Upper lobe of right lung (tissue), 1 donor: Measurements from ENCODE around the gene DPH2. TPM values are rescaled to one million over a fixed set of nuclear protein-coding genes. Genes with fewer than 3 reads are reported as not detected.

ENCODE experiments used
- ATAC-seq: fragments of 200-7000 bp; cut with Tn5 transposase; one replicate; pipeline ENCODE4 v1.9.1; 2020; ENCODE audit warnings: mild to moderate bottlenecking, moderate library complexity
- DNase-seq: peaks from one replicate; pipeline ENCODE4 v3.0.0-alpha.2; 2020
- H3K27ac ChIP-seq: fragments of 200-600 bp; one replicate; pipeline ENCODE4 v1.8.0; 2022
- H3K27me3 ChIP-seq: fragments of 200-600 bp; one replicate; pipeline ENCODE4 v1.8.0; 2022; ENCODE audit warnings: mild to moderate bottlenecking
- H3K36me3 ChIP-seq: fragments of 200-600 bp; one replicate; pipeline ENCODE4 v1.8.0; 2022
- H3K4me1 ChIP-seq: fragments of 200-600 bp; one replicate; pipeline ENCODE4 v1.8.0; 2022
- H3K4me3 ChIP-seq: fragments of 200-600 bp; one replicate; pipeline ENCODE4 v1.8.0; 2022; ENCODE audit warnings: mild to moderate bottlenecking
- H3K9me3 ChIP-seq: fragments of 200-600 bp; one replicate; pipeline ENCODE4 v1.8.0; 2022
- intact Hi-C: fragments of 100-400 bp; cut with DNase I; formaldehyde crosslinking; loops from one replicate; pipeline ENCODE4 v1.11.0; 2022
- total RNA-seq: library from RNA; stranded (reverse); fragmentation: NEBNext Ultra II Directional; extraction: Animal tissue kit (Norgen Biotek cat#: 25700); gene quantifications from one replicate; pipeline ENCODE4 v1.2.1, GENCODE V29; 2021
- TF ChIP-seq, protein P1 (sequence below): fragments of 200-600 bp; IDR thresholded peaks from one replicate; pipeline ENCODE4 v1.8.0; 2022; ENCODE audit warnings: antibody characterized with exemption
- donor health status: DM: no; HTN: yes; CAD: no; lungs with severe emphysema.

Gene DPH2
- total RNA-seq, 1 donor from 2014 or later = 18.8 TPM

DNA sequence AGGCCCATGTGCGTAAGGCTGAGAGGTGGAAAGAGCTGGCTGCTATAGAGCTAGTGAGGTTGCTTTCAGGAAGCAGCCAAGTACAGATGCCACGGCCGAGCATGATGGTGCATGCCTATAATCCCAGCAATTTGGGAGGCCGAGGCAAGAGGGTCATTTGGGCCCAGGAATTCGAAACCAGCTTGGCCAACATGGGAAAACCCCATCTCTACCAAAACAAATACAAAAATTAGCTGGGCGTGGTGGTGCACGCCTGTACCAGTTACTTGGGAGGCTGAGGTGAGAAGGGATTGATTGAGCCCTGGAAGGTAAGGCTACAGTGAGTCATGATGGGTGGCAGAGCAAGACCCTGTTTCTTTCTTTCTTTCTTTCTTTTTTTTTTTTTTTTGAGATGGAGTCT is 24.3 kb downstream of the DPH2 start:
- intact Hi-C loops = no loop called here
- H3K4me1 ChIP-seq = peaks cover 10% of the 10 kb centered on the region
- ATAC-seq = no peak
- no peak overlapping the region for H3K4me3 ChIP-seq
- no peak overlapping the region for H3K27ac ChIP-seq
- H3K9me3 ChIP-seq = no peaks in the 10 kb centered on the region
- no peak for DNase-seq
- no peaks in the 10 kb centered on the region for H3K36me3 ChIP-seq
- no peaks in the 10 kb centered on the region for H3K27me3 ChIP-seq
- TF ChIP-seq, protein P1, sequence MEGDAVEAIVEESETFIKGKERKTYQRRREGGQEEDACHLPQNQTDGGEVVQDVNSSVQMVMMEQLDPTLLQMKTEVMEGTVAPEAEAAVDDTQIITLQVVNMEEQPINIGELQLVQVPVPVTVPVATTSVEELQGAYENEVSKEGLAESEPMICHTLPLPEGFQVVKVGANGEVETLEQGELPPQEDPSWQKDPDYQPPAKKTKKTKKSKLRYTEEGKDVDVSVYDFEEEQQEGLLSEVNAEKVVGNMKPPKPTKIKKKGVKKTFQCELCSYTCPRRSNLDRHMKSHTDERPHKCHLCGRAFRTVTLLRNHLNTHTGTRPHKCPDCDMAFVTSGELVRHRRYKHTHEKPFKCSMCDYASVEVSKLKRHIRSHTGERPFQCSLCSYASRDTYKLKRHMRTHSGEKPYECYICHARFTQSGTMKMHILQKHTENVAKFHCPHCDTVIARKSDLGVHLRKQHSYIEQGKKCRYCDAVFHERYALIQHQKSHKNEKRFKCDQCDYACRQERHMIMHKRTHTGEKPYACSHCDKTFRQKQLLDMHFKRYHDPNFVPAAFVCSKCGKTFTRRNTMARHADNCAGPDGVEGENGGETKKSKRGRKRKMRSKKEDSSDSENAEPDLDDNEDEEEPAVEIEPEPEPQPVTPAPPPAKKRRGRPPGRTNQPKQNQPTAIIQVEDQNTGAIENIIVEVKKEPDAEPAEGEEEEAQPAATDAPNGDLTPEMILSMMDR = no peak

DNA sequence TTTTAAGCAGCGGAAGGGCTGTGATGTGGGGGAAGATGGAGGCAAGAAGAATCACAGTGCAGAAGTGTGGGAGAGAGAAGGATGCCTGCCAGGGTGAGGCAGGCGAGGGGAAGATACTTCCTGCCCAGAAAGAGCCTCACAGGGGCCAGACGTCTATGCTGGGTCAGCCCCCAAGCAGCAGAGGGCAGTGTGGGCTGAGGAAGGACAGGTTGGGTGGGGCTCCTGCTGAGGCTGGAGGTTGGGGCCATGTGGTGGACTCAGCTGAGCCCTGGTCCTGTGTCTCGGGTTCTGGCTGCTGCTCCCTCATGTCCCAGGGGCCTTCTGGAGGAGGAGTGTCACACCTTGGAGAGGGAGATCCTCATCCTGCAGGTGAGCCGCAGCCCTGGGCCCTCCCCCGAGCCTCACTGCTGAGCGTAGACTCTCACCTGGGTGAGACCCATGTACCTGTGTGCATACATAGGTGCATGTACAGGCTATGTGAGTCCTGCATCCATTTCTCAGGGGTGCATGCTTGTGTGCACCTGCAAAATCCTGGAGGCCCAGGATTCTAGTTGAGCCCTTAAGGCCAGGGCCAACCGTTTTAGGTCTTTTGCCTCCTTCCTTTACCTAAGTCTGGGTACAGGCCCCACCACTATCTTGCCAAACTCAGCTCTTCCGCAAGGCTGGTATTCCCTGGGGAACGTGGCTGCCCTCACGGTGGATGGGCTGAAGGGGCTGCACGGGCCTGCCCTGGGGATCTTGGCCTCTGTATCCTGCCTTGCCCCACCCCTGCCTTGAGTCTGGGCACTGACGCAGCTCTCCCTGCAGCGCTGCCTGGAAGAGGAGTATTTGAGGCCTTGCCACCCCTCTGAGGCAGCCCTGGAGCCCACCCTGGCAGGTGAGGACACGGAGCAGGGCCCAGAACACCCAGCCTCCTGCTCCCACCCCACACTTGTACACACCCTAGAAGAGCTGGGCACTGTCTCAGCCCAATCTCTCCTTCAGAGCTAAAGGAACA is 25.3 kb downstream of the DPH2 start:
- Histone ChIP-seq H3K27me3 (no peaks in the 10 kb centered on the region), H3K27ac (no peak overlapping the region), H3K36me3 (peaks cover 7% of the 10 kb centered on the region), H3K4me3 (no peak overlapping the region), H3K4me1 (peaks cover 10% of the 10 kb centered on the region), H3K9me3 (no peaks in the 10 kb centered on the region)
- TF ChIP-seq, protein P1 = peak; percentile 10
- DNase-seq = no peak
- intact Hi-C loops = no loop called here
- no peak for ATAC-seq

DNA sequence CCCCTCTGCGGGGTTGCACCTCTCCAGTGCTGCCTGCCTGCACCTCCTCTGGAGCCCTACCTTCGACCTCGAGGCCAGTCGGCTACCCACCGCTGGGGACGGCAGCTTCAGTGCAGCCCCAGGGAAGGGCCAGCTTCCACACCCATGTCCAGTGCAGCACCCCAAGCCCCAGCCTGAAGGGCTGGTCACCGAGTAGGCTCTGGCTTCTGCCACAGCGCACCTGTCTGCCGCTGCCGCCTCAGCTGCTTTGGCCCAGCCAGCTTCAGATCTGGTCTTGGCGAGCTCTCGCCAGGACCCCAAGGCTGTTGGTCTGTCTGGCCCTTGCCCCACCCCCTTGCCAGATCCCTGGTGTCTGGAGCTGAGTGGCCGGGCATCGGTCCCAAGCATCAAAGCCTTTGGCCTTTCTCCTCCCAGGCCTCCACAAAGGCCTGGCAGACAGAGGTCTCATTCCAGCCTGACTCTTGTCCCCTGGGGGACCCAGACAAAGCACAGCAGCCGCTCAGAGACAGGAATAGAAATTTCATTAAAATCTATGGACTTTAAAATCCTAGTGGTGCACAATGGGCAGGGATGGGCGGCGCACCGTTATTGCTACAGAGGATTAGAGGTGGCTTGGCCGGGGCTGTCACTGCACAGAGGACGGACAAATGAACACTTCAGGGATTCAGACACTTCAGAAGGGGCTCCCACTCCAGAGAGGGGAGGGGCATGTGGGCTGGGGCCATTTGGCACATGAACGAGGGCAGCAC is 26.3 kb downstream of the DPH2 start:
- intact Hi-C loops = no loop called here
- TF ChIP-seq, protein P1 = no peak

DNA sequence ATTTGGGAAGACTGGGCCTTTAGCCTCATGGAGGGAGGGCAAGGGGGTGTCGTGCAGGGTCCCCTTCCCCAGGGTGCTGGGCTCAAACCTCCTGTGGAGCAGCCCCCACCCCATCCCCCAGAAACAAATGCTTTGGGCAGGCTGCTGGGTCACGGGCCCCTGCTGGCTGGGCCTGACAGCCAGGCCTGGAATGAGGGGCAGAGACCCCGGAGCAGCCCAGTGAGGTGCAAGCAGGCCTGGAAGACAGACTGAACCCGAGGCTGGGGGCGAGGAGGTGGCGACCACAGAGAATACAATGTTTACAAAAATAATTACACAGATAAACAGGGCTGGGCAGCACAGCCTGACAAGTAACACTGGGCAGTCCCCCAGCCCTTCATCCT is 26.9 kb downstream of the DPH2 start:
- TF ChIP-seq, protein P1 = no peak
- peaks cover 3% of the 10 kb centered on the region for H3K4me1 ChIP-seq
- H3K27ac ChIP-seq = no peak overlapping the region
- no peak overlapping the region for H3K4me3 ChIP-seq
- no peak for DNase-seq
- H3K27me3 ChIP-seq = no peaks in the 10 kb centered on the region
- no peaks in the 10 kb centered on the region for H3K9me3 ChIP-seq
- intact Hi-C loops = no loop called here
- ATAC-seq = no peak
- peaks cover 14% of the 10 kb centered on the region for H3K36me3 ChIP-seq

More for the DNA sequence above, 26.3 kb downstream of the DPH2 start:
- Histone ChIP-seq H3K4me3 (no peak overlapping the region), H3K36me3 (peaks cover 14% of the 10 kb centered on the region), H3K27me3 (no peaks in the 10 kb centered on the region), H3K4me1 (peaks cover 3% of the 10 kb centered on the region), H3K27ac (no peak overlapping the region), H3K9me3 (no peaks in the 10 kb centered on the region)
- no peak for ATAC-seq
- no peak for DNase-seq

DNA sequence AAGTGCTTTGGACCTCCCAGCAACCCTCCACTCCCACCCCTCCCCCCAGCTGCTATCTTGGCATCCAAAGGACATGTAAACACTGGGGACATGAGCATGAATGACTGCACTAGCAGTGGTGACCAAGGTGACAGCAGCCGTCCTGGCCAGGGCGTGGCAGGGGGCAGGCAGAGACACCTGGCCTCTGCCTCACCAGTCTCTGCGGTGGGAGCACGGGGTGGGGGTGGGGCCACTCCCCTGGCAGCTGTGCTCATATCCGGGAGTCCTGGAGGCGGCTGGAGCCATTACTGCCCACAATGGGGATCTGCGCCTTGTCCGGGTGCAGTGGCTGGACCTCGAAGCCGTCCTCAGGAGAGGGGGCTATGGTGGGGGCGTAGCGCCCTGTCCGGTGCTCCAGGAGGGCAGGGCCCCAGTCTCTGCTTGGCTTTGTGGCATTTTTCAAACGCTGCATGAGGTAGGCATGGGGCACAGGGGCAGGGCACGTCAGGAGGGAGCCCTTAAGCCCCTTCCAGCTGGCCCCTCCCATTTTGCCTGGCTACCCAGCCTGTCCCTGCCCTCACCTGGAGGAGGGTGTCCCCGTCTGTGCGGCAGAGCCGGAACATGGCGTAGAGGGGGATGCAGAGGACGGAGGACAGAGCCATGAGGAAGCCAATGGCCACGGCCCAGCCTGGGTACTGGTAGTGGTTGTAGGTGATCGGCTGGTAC is 27.6 kb downstream of the DPH2 start:
- DNase-seq (no peak), ATAC-seq (no peak)
- Histone ChIP-seq H3K4me3 (no peak overlapping the region), H3K4me1 (no peaks in the 10 kb centered on the region), H3K9me3 (no peaks in the 10 kb centered on the region), H3K27me3 (no peaks in the 10 kb centered on the region), H3K36me3 (peaks cover 14% of the 10 kb centered on the region), H3K27ac (no peak overlapping the region)
- intact Hi-C loops = no loop called here
- TF ChIP-seq, protein P1 = no peak
